Lower leg skin (tissue), 3 donors: ENCODE data around the gene GPR137B.

ENCODE experiments used
- POLR2A ChIP-seq, 2 donors: fragments of 450-650 bp; IDR thresholded peaks; one replicate each; pipeline ENCODE4 v1.6.1; 2016 to 2017; ENCODE audit warnings: antibody characterized with exemption in 2 of 2, mild to moderate bottlenecking in 1 of 2, moderate library complexity in 1 of 2
- TF ChIP-seq, protein P1 (sequence below), 3 donors: fragments of 450-650 bp; IDR thresholded peaks; one replicate each; pipeline ENCODE4 v1.5.1; 2016; ENCODE audit warnings: antibody characterized with exemption in 3 of 3, mild to moderate bottlenecking in 3 of 3, moderate library complexity in 2 of 3

GRCh38 chr1:236108027-236108648, 34.2 kb upstream of the GPR137B start:
- no peak for TF ChIP-seq POLR2A (IDR thresholded peaks at IDR 0.05)
- TF ChIP-seq, protein P1, sequence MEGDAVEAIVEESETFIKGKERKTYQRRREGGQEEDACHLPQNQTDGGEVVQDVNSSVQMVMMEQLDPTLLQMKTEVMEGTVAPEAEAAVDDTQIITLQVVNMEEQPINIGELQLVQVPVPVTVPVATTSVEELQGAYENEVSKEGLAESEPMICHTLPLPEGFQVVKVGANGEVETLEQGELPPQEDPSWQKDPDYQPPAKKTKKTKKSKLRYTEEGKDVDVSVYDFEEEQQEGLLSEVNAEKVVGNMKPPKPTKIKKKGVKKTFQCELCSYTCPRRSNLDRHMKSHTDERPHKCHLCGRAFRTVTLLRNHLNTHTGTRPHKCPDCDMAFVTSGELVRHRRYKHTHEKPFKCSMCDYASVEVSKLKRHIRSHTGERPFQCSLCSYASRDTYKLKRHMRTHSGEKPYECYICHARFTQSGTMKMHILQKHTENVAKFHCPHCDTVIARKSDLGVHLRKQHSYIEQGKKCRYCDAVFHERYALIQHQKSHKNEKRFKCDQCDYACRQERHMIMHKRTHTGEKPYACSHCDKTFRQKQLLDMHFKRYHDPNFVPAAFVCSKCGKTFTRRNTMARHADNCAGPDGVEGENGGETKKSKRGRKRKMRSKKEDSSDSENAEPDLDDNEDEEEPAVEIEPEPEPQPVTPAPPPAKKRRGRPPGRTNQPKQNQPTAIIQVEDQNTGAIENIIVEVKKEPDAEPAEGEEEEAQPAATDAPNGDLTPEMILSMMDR (IDR thresholded peaks at IDR 0.05), result no peak
